Astrocyte (in vitro differentiated cells and primary cell): Measurements from ENCODE around the gene XXYLT1.

Experiments
- EZH2 ChIP-seq: IDR thresholded peaks from 2 replicates; pipeline ENCODE4 v1.6.1; 2012; ENCODE audit warnings: mild to moderate bottlenecking, low read length, inconsistent platforms; ENCODE audit not compliant: insufficient read depth
- TF ChIP-seq, protein P1 (sequence below): IDR thresholded peaks from 2 replicates; pipeline ENCODE4 v1.5.1; 2011; ENCODE audit warnings: low read depth, mild to moderate bottlenecking, inconsistent platforms, low read length, moderate library complexity; ENCODE audit not compliant: insufficient read depth

GRCh38 chr3:195257454-195258448 lies 13.2 kb downstream of the XXYLT1 start:
- TF ChIP-seq, protein P1, sequence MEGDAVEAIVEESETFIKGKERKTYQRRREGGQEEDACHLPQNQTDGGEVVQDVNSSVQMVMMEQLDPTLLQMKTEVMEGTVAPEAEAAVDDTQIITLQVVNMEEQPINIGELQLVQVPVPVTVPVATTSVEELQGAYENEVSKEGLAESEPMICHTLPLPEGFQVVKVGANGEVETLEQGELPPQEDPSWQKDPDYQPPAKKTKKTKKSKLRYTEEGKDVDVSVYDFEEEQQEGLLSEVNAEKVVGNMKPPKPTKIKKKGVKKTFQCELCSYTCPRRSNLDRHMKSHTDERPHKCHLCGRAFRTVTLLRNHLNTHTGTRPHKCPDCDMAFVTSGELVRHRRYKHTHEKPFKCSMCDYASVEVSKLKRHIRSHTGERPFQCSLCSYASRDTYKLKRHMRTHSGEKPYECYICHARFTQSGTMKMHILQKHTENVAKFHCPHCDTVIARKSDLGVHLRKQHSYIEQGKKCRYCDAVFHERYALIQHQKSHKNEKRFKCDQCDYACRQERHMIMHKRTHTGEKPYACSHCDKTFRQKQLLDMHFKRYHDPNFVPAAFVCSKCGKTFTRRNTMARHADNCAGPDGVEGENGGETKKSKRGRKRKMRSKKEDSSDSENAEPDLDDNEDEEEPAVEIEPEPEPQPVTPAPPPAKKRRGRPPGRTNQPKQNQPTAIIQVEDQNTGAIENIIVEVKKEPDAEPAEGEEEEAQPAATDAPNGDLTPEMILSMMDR: no peak
- no peak for TF ChIP-seq EZH2
